K562 (cell line): ENCODE results near the gene PSMD8. TPM values are rescaled to one million over a fixed set of nuclear protein-coding genes. Genes with fewer than 3 reads are reported as not detected.
A peak's percentile ranks its signal among the peaks of the same experiment; 100 is the strongest.

Experiments used
- BCL6 ChIP-seq: fragments of 250-450 bp; sonication (Bioruptor Pico); IDR thresholded peaks from 2 replicates; pipeline ENCODE4 v1.4.0; 2020
- CCAR2 ChIP-seq: fragments of 200-400 bp; formaldehyde crosslinking; IDR thresholded peaks from 2 replicates; pipeline ENCODE4 v1.6.1; 2017; ENCODE audit warnings: mild to moderate bottlenecking, low read depth, low read length
- ELF4 ChIP-seq: fragments of 450-650 bp; formaldehyde crosslinking; IDR thresholded peaks from 2 replicates; pipeline ENCODE4 v1.4.0; 2022; ENCODE audit warnings: missing genetic modification characterization
- SRSF9 ChIP-seq: fragments of 200-400 bp; formaldehyde crosslinking; IDR thresholded peaks from 2 replicates; pipeline ENCODE4 v1.6.1; 2017; ENCODE audit warnings: low read depth, low read length, borderline replicate concordance
- ZNF318 ChIP-seq, 2 experiments: fragments of 450-650 bp; IDR thresholded peaks; 2 replicates each; pipeline ENCODE4 v1.6.1; 2016; ENCODE audit warnings: mild to moderate bottlenecking in 2 of 2, borderline replicate concordance in 1 of 2, low read depth in 1 of 2, moderate library complexity in 1 of 2
- polyA plus RNA-seq, 8 experiments: library from polyadenylated mRNA; depleted of rRNA in 4 of 8; stranded (reverse) in 5 of 8; unstranded in 3 of 8; fragments of >200 nt; fragmentation: Nextera tagmentation in 2 of 8; fragmentation: Illumina TruSeq in 1 of 8; extraction: Ambion mirVana in 2 of 8; extraction: Trizol in 1 of 8; gene quantifications; 2 replicates each; pipeline versions ENCODE4 v1.2.1 to v1.2.3, GENCODE V29; 2011 to 2014; ENCODE audit warnings: inconsistent platforms in 1 of 8, missing spikeins in 1 of 8
- total RNA-seq, 7 experiments: library from RNA; depleted of rRNA in 6 of 7; stranded (reverse); fragments of >200 nt in 6 of 7; fragmentation: Illumina TruSeq in 2 of 7; extraction: Trizol in 2 of 7; gene quantifications; 2 replicates each; pipeline versions ENCODE4 v1.2.1 to v1.2.3, GENCODE V29; 2011 to 2021; ENCODE audit warnings: low replicate concordance in 1 of 7
- TF ChIP-seq, protein P1 (sequence below): fragments of 250-450 bp; sonication (Bioruptor Pico); IDR thresholded peaks from 2 replicates; pipeline ENCODE4 v1.5.0; 2021; ENCODE audit warnings: mild to moderate bottlenecking, moderate library complexity
- TF ChIP-seq, protein P2 (sequence below): fragments of 250-450 bp; sonication (Bioruptor Pico); IDR thresholded peaks from 2 replicates; pipeline ENCODE4 v1.5.0; 2022; ENCODE audit warnings: mild to moderate bottlenecking
- TF ChIP-seq, protein P3 (sequence below): fragments of 450-650 bp; IDR thresholded peaks from 2 replicates; pipeline ENCODE4 v1.6.1; 2017; ENCODE audit warnings: antibody characterized with exemption, mild to moderate bottlenecking

PSMD8 gene
- total and polyA plus RNA-seq, 9 of the 15 experiments (the other 6 are each of a cell fraction or from before 2014, with no cell fraction given) = 130 to 583 (median 315) TPM

GRCh38 chr19:38335949-38336637 is 38.3 kb upstream of the PSMD8 start (continued):
- TF ChIP-seq, protein P1, sequence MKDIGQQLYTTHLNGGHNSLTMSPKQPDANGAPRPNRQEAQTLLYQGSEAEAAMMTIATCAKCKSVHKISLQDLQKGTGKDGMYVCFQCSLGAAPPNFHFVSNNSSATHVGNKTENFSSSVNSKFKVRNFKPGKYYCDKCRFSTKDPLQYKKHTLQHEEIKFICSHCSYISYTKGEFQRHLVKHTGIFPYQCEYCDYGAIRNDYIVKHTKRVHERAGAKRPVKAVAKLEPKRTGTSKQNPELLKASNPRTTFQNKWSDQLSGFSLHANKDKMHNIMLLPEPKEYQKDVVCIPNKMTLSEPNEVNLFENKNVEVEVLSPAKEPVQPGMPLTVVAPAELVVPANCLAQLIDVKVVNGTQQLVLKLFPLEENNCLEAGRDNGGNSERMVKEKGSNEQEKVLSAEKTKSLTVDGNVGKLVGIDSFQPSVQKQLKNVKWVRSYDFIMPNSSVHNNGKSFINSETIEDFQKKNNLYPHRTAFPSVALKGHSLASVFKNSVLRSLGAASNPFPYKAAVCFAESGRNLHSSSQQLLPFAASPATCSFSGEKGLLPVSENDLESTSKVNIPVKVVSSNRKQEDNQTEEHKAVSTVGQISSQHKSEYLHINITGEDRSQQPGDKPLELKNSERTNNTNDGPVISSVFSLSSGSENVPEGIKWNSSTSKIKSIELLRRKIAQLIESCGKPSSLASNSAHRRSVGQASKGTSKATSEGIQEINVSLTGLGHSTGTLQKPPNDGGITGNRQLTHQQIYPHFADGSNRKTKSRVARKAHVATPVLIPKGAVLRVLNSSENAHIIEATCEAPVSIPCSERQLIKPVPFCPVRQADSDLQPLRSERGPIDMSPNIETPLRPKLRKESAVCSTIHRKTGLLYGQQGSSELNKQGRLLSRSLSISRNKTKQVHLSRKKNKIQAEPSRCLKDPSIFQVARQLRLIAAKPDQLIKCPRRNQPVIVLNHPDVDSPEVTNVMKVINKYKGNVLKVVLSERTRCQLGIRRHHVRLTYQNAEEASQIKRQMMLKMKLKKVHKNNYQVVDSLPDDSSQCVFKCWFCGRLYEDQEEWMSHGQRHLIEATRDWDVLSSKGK = no peak
- TF ChIP-seq ZNF318 (IDR thresholded peaks at IDR 0.05; ENCODE audit: borderline replicate concordance in 1 of 2, low read depth in 1 of 2) (no peak), BCL6 (CRISPR knock-in tag) (no peak), CCAR2 (no peak), SRSF9 (no peak), ELF4 (peak; percentile 94)
- TF ChIP-seq, protein P2, sequence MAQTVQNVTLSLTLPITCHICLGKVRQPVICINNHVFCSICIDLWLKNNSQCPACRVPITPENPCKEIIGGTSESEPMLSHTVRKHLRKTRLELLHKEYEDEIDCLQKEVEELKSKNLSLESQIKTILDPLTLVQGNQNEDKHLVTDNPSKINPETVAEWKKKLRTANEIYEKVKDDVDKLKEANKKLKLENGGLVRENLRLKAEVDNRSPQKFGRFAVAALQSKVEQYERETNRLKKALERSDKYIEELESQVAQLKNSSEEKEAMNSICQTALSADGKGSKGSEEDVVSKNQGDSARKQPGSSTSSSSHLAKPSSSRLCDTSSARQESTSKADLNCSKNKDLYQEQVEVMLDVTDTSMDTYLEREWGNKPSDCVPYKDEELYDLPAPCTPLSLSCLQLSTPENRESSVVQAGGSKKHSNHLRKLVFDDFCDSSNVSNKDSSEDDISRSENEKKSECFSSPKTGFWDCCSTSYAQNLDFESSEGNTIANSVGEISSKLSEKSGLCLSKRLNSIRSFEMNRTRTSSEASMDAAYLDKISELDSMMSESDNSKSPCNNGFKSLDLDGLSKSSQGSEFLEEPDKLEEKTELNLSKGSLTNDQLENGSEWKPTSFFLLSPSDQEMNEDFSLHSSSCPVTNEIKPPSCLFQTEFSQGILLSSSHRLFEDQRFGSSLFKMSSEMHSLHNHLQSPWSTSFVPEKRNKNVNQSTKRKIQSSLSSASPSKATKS = no peak
- TF ChIP-seq, protein P3, sequence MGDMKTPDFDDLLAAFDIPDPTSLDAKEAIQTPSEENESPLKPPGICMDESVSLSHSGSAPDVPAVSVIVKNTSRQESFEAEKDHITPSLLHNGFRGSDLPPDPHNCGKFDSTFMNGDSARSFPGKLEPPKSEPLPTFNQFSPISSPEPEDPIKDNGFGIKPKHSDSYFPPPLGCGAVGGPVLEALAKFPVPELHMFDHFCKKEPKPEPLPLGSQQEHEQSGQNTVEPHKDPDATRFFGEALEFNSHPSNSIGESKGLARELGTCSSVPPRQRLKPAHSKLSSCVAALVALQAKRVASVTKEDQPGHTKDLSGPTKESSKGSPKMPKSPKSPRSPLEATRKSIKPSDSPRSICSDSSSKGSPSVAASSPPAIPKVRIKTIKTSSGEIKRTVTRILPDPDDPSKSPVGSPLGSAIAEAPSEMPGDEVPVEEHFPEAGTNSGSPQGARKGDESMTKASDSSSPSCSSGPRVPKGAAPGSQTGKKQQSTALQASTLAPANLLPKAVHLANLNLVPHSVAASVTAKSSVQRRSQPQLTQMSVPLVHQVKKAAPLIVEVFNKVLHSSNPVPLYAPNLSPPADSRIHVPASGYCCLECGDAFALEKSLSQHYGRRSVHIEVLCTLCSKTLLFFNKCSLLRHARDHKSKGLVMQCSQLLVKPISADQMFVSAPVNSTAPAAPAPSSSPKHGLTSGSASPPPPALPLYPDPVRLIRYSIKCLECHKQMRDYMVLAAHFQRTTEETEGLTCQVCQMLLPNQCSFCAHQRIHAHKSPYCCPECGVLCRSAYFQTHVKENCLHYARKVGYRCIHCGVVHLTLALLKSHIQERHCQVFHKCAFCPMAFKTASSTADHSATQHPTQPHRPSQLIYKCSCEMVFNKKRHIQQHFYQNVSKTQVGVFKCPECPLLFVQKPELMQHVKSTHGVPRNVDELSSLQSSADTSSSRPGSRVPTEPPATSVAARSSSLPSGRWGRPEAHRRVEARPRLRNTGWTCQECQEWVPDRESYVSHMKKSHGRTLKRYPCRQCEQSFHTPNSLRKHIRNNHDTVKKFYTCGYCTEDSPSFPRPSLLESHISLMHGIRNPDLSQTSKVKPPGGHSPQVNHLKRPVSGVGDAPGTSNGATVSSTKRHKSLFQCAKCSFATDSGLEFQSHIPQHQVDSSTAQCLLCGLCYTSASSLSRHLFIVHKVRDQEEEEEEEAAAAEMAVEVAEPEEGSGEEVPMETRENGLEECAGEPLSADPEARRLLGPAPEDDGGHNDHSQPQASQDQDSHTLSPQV = no peak
